ENCODE data around the gene UNC93B1.

The UNC93B1 gene

GRCh38 chr11:68022531-68022930 lies 18.6 kb upstream of the UNC93B1 start:
- no peak for DNase-seq (ENCODE audit: low spot score)

- no peak for DNase-seq (ENCODE audit: low spot score)
Measured at GRCh38 chr11:68021167-68021787, 17.4 kb upstream of the UNC93B1 start.

- DNase-seq (ENCODE audit: low spot score), result no peak
Measured at GRCh38 chr11:68020575-68020974, 16.7 kb upstream of the UNC93B1 start.

- DNase-seq (ENCODE audit: low spot score), result no peak
Measured at GRCh38 chr11:68019486-68019885, 15.6 kb upstream of the UNC93B1 start.

GRCh38 chr11:68018730-68019190 lies 14.9 kb upstream of the UNC93B1 start:
- DNase-seq (ENCODE audit: low spot score), result no peak

- no peak for DNase-seq (ENCODE audit: low spot score)
Measured at GRCh38 chr11:68017980-68018729, 14.3 kb upstream of the UNC93B1 start.

GRCh38 chr11:68016904-68017817 lies 13.3 kb upstream of the UNC93B1 start:
- no peak for DNase-seq (ENCODE audit: low spot score)

- DNase-seq (ENCODE audit: low spot score), result no peak
Measured at GRCh38 chr11:68016161-68016903, 12.4 kb upstream of the UNC93B1 start.

- no peak for DNase-seq (ENCODE audit: low spot score)
Measured at GRCh38 chr11:68015467-68015866, 11.6 kb upstream of the UNC93B1 start.

GRCh38 chr11:68014947-68015447 lies 11.1 kb upstream of the UNC93B1 start:
- DNase-seq (ENCODE audit: low spot score), result no peak

- DNase-seq (ENCODE audit: low spot score), result peak; percentile 73
Measured at GRCh38 chr11:68014157-68014946, 10.5 kb upstream of the UNC93B1 start.

GRCh38 chr11:68013611-68014156 lies 9.8 kb upstream of the UNC93B1 start:
- DNase-seq (ENCODE audit: low spot score), result no peak

- peak; percentile 93 for DNase-seq (ENCODE audit: low spot score)
Measured at GRCh38 chr11:68012843-68013610, 9.1 kb upstream of the UNC93B1 start.

- no peak for DNase-seq (ENCODE audit: low spot score)
Measured at GRCh38 chr11:68012044-68012842, 8.3 kb upstream of the UNC93B1 start.

- no peak for DNase-seq (ENCODE audit: low spot score)
Measured at GRCh38 chr11:68011051-68011943, 7.4 kb upstream of the UNC93B1 start.

GRCh38 chr11:68010090-68011041 lies 6.5 kb upstream of the UNC93B1 start, which contains the start of gene ALDH3B1:
Gene ALDH3B1 (plus strand): TSS chr11:68010327. CDS start chr11:68015298, 4,971 bp downstream.
- DNase-seq (ENCODE audit: low spot score), result peak; percentile 90

Data from AG20443 (cell line).